ENCODE measurements around the gene WFDC5. TPM values are rescaled to one million over a fixed set of nuclear protein-coding genes. Genes with fewer than 3 reads are reported as not detected.

The WFDC5 gene
- total and polyA plus RNA-seq, 10 of the 15 experiments (the other 5 are each of a cell fraction or from before 2014, with no cell fraction given), result 0.20 to 0.26 (median 0.21) TPM; not detected in 7

- TF ChIP-seq USF1 (IDR thresholded peaks at IDR 0.05; ENCODE audit: borderline replicate concordance, extremely low read length, insufficient read depth, low read depth, low read length) (no peak), ZBED1 (IDR thresholded peaks at IDR 0.05; ENCODE audit: borderline replicate concordance) (no peak), CEBPZ (IDR thresholded peaks at IDR 0.05; ENCODE audit: low read depth, low read length) (no peak), CBX5 (IDR thresholded peaks at IDR 0.05; ENCODE audit: low read depth) (no peak), POLR2AphosphoS5 (IDR thresholded peaks at IDR 0.05; ENCODE audit: low read length) (no peak)
These were observed 855 bp upstream of the WFDC5 start (continued) for GRCh38 chr20:45115829-45116228.

- WGBS (ENCODE audit: insufficient coverage, insufficient replicate concordance, low lambda C conversion rate, missing lambda C conversion rate), result 75% methylated on average over 3 of the region's 3 CpGs
- no peak for FAIRE-seq
- CTCF ChIA-PET, result interaction anchor here (0.9 to 6.8 kb wide), 6 partner anchors 9 to 179 kb away, joined by 3 to 44 read pairs (median 3); no protein-coding TSS in a partner anchor
- TF ChIP-seq ATF7 (IDR thresholded peaks at IDR 0.05; ENCODE audit: low read depth) (no peak), MEF2A (IDR thresholded peaks at IDR 0.05; ENCODE audit: insufficient read depth, low read depth, low read length) (no peak), SKIL (IDR thresholded peaks at IDR 0.05; ENCODE audit: low read depth, poor library complexity, severe bottlenecking) (no peak), ZBTB4 (CRISPR knock-in tag; IDR thresholded peaks at IDR 0.05) (no peak)
These were observed 406 bp upstream of the WFDC5 start for GRCh38 chr20:45115386-45115774.

More at GRCh38 chr20:45115386-45115774, 406 bp upstream of the WFDC5 start:
- no peaks in the 10 kb centered on the region for H3K79me2 ChIP-seq (ENCODE audit: control insufficient read depth, insufficient read depth, low read length)
- no peaks in the 10 kb centered on the region for H3K4me1 ChIP-seq (ENCODE audit: control insufficient read depth, insufficient read depth, low read length)
- H3K4me3 ChIP-seq, result no peak overlapping the region
- no peaks in the 10 kb centered on the region; a peak in 1 of 4 replicates for H3K27me3 ChIP-seq (replicated peaks in 1 of 2; ENCODE audit: control insufficient read depth in 2 of 2, insufficient read depth in 2 of 2, low read length in 1 of 2)
- H4K20me1 ChIP-seq (ENCODE audit: control insufficient read depth, insufficient read depth), result no peaks in the 10 kb centered on the region
- in situ Hi-C loops (cut with MboI) (no loop called here), intact Hi-C loops (cut with micrococcal nuclease; ENCODE audit: unreplicated experiment) (no loop called here)
- no peak overlapping the region for H3K9ac ChIP-seq (ENCODE audit: control insufficient read depth, insufficient read depth, low read length)
- no peak overlapping the region for H3K27ac ChIP-seq (ENCODE audit: control insufficient read depth, insufficient read depth)
- no peak overlapping the region for H2AFZ ChIP-seq (ENCODE audit: control insufficient read depth, low read depth, low read length)
- no TSS peak for BruUV-seq (replicated peaks)
- no peak overlapping the region for H3K4me2 ChIP-seq (ENCODE audit: control insufficient read depth, insufficient read depth)
- ChIA-PET RAD21 (ENCODE audit: unreplicated experiment) (interaction anchor here (1.4 kb wide), 1 partner anchor 186 kb away, joined by 3 read pairs; no protein-coding TSS in a partner anchor), SMC1A (ENCODE audit: uncharacterized antibody, unreplicated experiment) (interaction anchor here (1.0 kb wide), 1 partner anchor 15 kb away, joined by 3 read pairs; no protein-coding TSS in a partner anchor), POLR2A (no interaction called here)
- H3K9me3 ChIP-seq (replicated peaks; ENCODE audit: control insufficient read depth, insufficient read depth, low read length), result no peaks in the 10 kb centered on the region
- DNase-seq (ENCODE audit: low read depth, low spot score) (no peak), ATAC-seq (no peak; the same call in 1 of the 3 replicates)
- H3K36me3 ChIP-seq (ENCODE audit: control insufficient read depth in 2 of 2, insufficient read depth in 2 of 2, low read length in 1 of 2), result no peaks in the 10 kb centered on the region
